BLaER1 treated with 17β-estradiol and CSF1 and Interleukin-3, amounts not matched to agents 10 nM and 100 nM (cell line): Measurements from ENCODE around the gene RNASEL.
A peak's percentile ranks its signal among the peaks of the same experiment; 100 is the strongest.

Source experiments
- H3K27ac ChIP-seq, 11 experiments: shearing (Covaris generic); formaldehyde crosslinking; 2 replicates each; pipeline ENCODE4 v1.8.1; 2022
- H3K27me3 ChIP-seq, 11 experiments: shearing (Covaris generic); formaldehyde crosslinking; 2 replicates each; pipeline ENCODE4 v1.8.1; 2022
- H3K36me3 ChIP-seq, 11 experiments: shearing (Covaris generic); formaldehyde crosslinking; 2 replicates each; pipeline ENCODE4 v1.8.1; 2022
- H3K4me1 ChIP-seq, 10 experiments: shearing (Covaris generic); formaldehyde crosslinking; 2 replicates each; pipeline ENCODE4 v1.8.1; 2022
- H3K4me2 ChIP-seq, 11 experiments: shearing (Covaris generic); formaldehyde crosslinking; 2 replicates each; pipeline ENCODE4 v1.8.1; 2022
- H3K4me3 ChIP-seq, 10 experiments: shearing (Covaris generic); formaldehyde crosslinking; 2 replicates each; pipeline ENCODE4 v1.8.1; 2022
- H3K9ac ChIP-seq, 11 experiments: shearing (Covaris generic); formaldehyde crosslinking; 2 replicates each; pipeline ENCODE4 v1.8.1; 2022
- H3K9me3 ChIP-seq, 11 experiments: shearing (Covaris generic); formaldehyde crosslinking; replicated peaks in 1 of 11; 2 replicates each; pipeline ENCODE4 v1.8.1; 2022
- H4K20me1 ChIP-seq, 11 experiments: shearing (Covaris generic); formaldehyde crosslinking; 2 replicates each; pipeline ENCODE4 v1.8.1; 2022
- Cebpa-rat ChIP-seq, 11 experiments: shearing (Covaris generic); IDR thresholded peaks; 2 replicates each; pipeline ENCODE4 v1.8.1; 2022

The RNASEL gene

DNA sequence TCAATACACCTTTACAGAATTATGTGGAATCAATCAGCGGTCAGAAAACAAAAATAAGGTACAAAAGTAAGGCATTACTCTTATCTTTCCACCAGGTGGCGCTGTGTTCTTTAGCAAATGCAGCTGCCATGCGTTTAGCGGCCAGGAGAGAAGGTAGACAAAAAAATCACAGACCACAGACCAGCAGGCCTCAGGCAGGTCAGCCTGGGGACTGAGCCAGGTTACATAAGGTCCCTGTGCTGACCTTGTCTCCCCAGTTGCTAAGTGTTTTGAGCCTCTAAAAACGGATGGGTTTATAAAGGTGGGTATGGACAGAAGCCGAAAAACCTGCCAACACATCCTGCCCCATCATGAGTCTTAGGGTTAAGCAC, 12.3 kb upstream of the RNASEL start:
- Histone ChIP-seq H3K9me3 (no peaks in the 10 kb centered on the region), H3K4me3 (peak overlapping the region; percentile 62 to 86 (median 72)), H3K9ac (peak overlapping the region; percentile 67 to 88 (median 75); a peak in 21 of 22 replicates), H4K20me1 (peaks cover 0 to 60% (median 41%) of the 10 kb centered on the region in 11 experiments; a peak in 17 of 22 replicates), H3K4me2 (peak overlapping the region; percentile 91 to 98 (median 96)), H3K4me1 (peaks cover 62 to 77% (median 70%) of the 10 kb centered on the region in 10 experiments), H3K27me3 (0 out of 22 replicates have a peak, but pooled peaks cover 0 to 4% (median 0%) of the 10 kb centered on the region in 11 experiments), H3K36me3 (peaks cover 19 to 48% (median 36%) of the 10 kb centered on the region in 11 experiments; a peak in 21 of 22 replicates), H3K27ac (peak overlapping the region in 10 of 11 experiments; percentile 9 to 84 (median 59); a peak in 16 of 22 replicates)
- no peak for TF ChIP-seq Cebpa-rat (IDR thresholded peaks at IDR 0.05)

DNA sequence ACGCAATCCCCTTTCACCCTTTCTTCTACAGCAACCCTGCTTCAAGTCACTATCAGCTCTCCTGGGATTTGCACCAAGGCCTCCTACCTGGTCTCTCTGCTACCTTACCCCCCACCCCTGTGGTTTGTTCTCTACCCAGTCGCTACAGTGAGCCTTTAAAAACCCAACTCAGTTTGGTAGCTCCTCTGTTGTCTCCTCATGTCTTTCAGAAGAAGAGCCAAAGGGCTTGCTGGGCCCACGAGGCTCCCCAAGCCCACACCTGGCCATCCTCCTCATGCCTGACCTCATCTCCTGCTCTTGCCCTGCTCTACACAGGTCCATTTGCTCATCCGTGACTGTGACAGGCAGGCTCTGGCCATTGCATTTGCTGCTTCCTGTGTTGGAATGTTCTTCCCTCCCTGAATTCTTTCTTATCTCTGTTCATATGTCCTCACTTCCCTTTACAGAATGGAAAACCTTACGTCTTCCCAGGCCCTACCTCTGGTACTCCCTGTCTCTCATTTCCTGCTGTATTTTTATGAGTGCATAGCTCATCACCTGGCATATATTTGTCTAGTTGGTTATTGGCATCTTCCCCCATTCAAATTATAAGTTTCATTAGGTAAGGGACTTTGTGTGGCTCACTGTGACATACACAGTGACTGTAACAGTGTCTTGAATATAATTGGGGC, 11.8 kb upstream of the RNASEL start:
- Histone ChIP-seq H3K4me1 (peaks cover 62 to 75% (median 69%) of the 10 kb centered on the region in 10 experiments), H4K20me1 (peaks cover 0 to 60% (median 41%) of the 10 kb centered on the region in 11 experiments; a peak in 17 of 22 replicates), H3K36me3 (peaks cover 19 to 48% (median 36%) of the 10 kb centered on the region in 11 experiments; a peak in 21 of 22 replicates), H3K4me3 (peak overlapping the region in 7 of 10 experiments; percentile 14 to 86 (median 72); a peak in 8 of 20 replicates), H3K27me3 (0 out of 22 replicates have a peak, but pooled peaks cover 0 to 4% (median 0%) of the 10 kb centered on the region in 11 experiments), H3K4me2 (peak overlapping the region; percentile 91 to 98 (median 96)), H3K9ac (peak overlapping the region in 10 of 11 experiments; percentile 28 to 88 (median 57); a peak in 18 of 22 replicates), H3K27ac (peak overlapping the region in 6 of 11 experiments; percentile 16 to 84 (median 46); a peak in 10 of 22 replicates), H3K9me3 (no peaks in the 10 kb centered on the region)
- no peak for TF ChIP-seq Cebpa-rat (IDR thresholded peaks at IDR 0.05)

DNA sequence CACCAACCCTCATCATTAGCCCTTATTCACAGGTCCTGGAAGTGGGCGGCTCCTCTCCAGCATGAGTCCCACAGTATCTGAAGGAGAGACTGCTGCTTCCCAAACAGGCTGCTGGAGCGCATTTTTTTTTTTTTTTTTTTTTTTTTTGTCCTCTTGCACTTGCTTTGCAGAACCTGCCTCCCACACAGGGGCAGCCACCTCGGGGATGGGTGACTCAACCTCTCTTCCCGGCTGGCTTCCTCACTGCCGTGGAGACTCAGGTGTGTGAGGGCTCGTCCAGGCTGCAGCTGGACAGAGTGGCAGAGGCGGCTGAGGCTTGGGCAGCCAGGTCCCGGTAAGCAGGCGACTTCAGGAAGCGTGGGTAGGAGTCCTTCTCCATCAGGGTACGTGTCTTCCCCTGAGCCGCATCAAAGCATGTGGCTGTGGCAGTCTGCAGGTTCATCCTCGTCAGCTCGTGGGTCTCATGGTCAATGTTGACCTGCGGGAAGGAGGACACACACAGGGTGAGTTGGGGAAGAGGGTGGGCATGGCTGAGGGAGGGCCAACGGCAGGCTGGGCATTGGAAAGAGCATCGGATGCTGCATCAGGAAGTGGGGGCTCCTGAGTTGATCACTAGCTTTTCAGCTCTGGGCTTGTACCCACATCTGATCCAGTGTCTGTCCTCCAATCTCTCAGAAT, 11.1 kb upstream of the RNASEL start:
- Histone ChIP-seq H3K9ac (peak overlapping the region in 10 of 11 experiments; percentile 23 to 88 (median 46); a peak in 16 of 22 replicates), H3K4me3 (peak overlapping the region in 3 of 10 experiments; percentile 72 to 86 (median 78); a peak in 3 of 20 replicates), H3K4me1 (peaks cover 61 to 75% (median 68%) of the 10 kb centered on the region in 10 experiments), H3K27me3 (no peaks in the 10 kb centered on the region), H3K4me2 (peak overlapping the region; percentile 91 to 98 (median 96); a peak in 20 of 22 replicates), H3K27ac (peak overlapping the region in 4 of 11 experiments; percentile 16 to 79 (median 34); a peak in 4 of 22 replicates), H3K9me3 (no peaks in the 10 kb centered on the region), H4K20me1 (peaks cover 0 to 60% (median 41%) of the 10 kb centered on the region in 11 experiments; a peak in 17 of 22 replicates), H3K36me3 (peaks cover 19 to 48% (median 36%) of the 10 kb centered on the region in 11 experiments; a peak in 21 of 22 replicates)
- no peak for TF ChIP-seq Cebpa-rat (IDR thresholded peaks at IDR 0.05)

GRCh38 chr1:182599339-182599738, 10.3 kb upstream of the RNASEL start:
- TF ChIP-seq Cebpa-rat (IDR thresholded peaks at IDR 0.05): no peak

GRCh38 chr1:182598296-182598695, 9.2 kb upstream of the RNASEL start:
- Histone ChIP-seq H3K36me3 (peaks cover 19 to 48% (median 36%) of the 10 kb centered on the region in 11 experiments; a peak in 21 of 22 replicates), H3K4me3 (no peak overlapping the region), H3K4me2 (peak overlapping the region in 10 of 11 experiments; percentile 9 to 98 (median 95); a peak in 16 of 22 replicates), H3K4me1 (peaks cover 47 to 60% (median 53%) of the 10 kb centered on the region in 10 experiments), H3K9me3 (no peaks in the 10 kb centered on the region), H3K27me3 (no peaks in the 10 kb centered on the region), H3K9ac (peak overlapping the region in 1 of 11 experiments; percentile 14; a peak in 1 of 22 replicates), H3K27ac (peak overlapping the region in 2 of 11 experiments; percentile 2 to 23; a peak in 2 of 22 replicates), H4K20me1 (peaks cover 0 to 52% (median 34%) of the 10 kb centered on the region in 11 experiments; a peak in 17 of 22 replicates)
- no peak for TF ChIP-seq Cebpa-rat (IDR thresholded peaks at IDR 0.05)

More at GRCh38 chr1:182599339-182599738, 10.3 kb upstream of the RNASEL start:
- peaks cover 0 to 60% (median 41%) of the 10 kb centered on the region in 11 experiments; a peak in 17 of 22 replicates for H4K20me1 ChIP-seq
- H3K4me3 ChIP-seq: no peak overlapping the region; a peak in 2 of 20 replicates
- H3K9ac ChIP-seq: peak overlapping the region in 7 of 11 experiments; percentile 0 to 87 (median 18); a peak in 7 of 22 replicates
- peak overlapping the region; percentile 15 to 98 (median 95); a peak in 21 of 22 replicates for H3K4me2 ChIP-seq
- peak overlapping the region in 7 of 11 experiments; percentile 2 to 79 (median 10); a peak in 9 of 22 replicates for H3K27ac ChIP-seq
- H3K9me3 ChIP-seq: no peaks in the 10 kb centered on the region
- H3K36me3 ChIP-seq: peaks cover 19 to 48% (median 36%) of the 10 kb centered on the region in 11 experiments; a peak in 21 of 22 replicates
- H3K27me3 ChIP-seq: no peaks in the 10 kb centered on the region
- H3K4me1 ChIP-seq: peaks cover 52 to 70% (median 60%) of the 10 kb centered on the region in 10 experiments

- H4K20me1 ChIP-seq: peaks cover 0 to 38% (median 24%) of the 10 kb centered on the region in 11 experiments; a peak in 17 of 22 replicates
- no peaks in the 10 kb centered on the region for H3K27me3 ChIP-seq
- H3K4me2 ChIP-seq: no peak overlapping the region
- H3K4me1 ChIP-seq: peaks cover 33 to 47% (median 39%) of the 10 kb centered on the region in 10 experiments
- no peak overlapping the region for H3K9ac ChIP-seq
- no peak for TF ChIP-seq Cebpa-rat (IDR thresholded peaks at IDR 0.05)
- no peak overlapping the region for H3K4me3 ChIP-seq
- no peaks in the 10 kb centered on the region for H3K9me3 ChIP-seq
- peak overlapping the region in 3 of 11 experiments; percentile 5 to 29 (median 29); a peak in 4 of 22 replicates for H3K27ac ChIP-seq
- H3K36me3 ChIP-seq: peaks cover 19 to 37% (median 31%) of the 10 kb centered on the region in 11 experiments; a peak in 21 of 22 replicates
These were observed 7.9 kb upstream of the RNASEL start for GRCh38 chr1:182596934-182597333.

- no peak for TF ChIP-seq Cebpa-rat (IDR thresholded peaks at IDR 0.05)
These were observed 6.7 kb upstream of the RNASEL start for GRCh38 chr1:182595641-182596240.

More at GRCh38 chr1:182595641-182596240, 6.7 kb upstream of the RNASEL start:
- Histone ChIP-seq H3K36me3 (peaks cover 15 to 26% (median 20%) of the 10 kb centered on the region in 11 experiments; a peak in 21 of 22 replicates), H3K27ac (no peak overlapping the region), H3K4me2 (no peak overlapping the region), H3K4me3 (no peak overlapping the region), H3K27me3 (no peaks in the 10 kb centered on the region), H3K9me3 (no peaks in the 10 kb centered on the region), H4K20me1 (peaks cover 0 to 27% (median 18%) of the 10 kb centered on the region in 11 experiments; a peak in 17 of 22 replicates), H3K9ac (no peak overlapping the region), H3K4me1 (peaks cover 21 to 36% (median 28%) of the 10 kb centered on the region in 10 experiments)
